ENCODE data around the gene INSYN1. TPM values are rescaled to one million over a fixed set of nuclear protein-coding genes. Genes with fewer than 3 reads are reported as not detected.

INSYN1 gene
- total RNA-seq, 4 donors from 2014 or later, result 1.5 to 4.5 (median 2.3) TPM

DNA sequence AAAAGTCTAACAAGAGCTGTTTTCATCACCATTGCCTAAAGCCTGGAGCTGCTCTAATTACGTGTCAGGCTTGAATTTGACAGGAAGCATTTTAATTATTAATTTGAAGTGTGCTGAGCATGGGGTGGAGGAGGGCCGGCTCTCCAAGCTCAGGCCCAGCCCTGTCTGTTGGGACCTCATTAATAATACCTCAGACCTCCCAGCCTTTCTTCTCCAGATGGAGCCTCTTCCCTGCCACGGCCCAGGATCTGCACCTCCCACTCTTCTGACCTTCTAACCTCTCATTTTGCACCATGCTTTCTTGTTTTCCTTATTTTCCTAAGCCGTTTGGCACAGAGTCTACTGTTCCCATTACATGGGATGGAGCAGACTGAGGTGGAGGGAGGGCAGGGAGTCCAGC is 30.0 kb downstream of the INSYN1 start:
- in situ Hi-C loops (cut with MboI; ENCODE audit: low pct_ligation_motif_present in 1 of 4, low pct_unique_long_range_greater_than_20kb in 1 of 4, low sequenced_read_pairs in 3 of 4) (loop anchor here in 1 of 4 donors (25.0 kb wide), 1 partner anchor 161 kb away; no protein-coding TSS in a partner anchor), intact Hi-C loops (cut with DNase I; ENCODE audit: low total_unique reads) (no loop called here)
- 49 to 80% methylated on average over 1 to 4 of the region's 4 CpGs for WGBS, 2 donors (ENCODE audit: low coverage in 1 of 2)
- Histone ChIP-seq H3K9me3 (no peaks in the 10 kb centered on the region), H3K27ac (no peak overlapping the region), H3K4me3 (no peak overlapping the region), H3K27me3 (no peaks in the 10 kb centered on the region), H3K36me3 (no peaks in the 10 kb centered on the region), H3K4me1 (no peaks in the 10 kb centered on the region)
- DNase-seq, result no peak
- TF ChIP-seq POLR2AphosphoS5 (IDR thresholded peaks at IDR 0.05) (no peak), POLR2A (IDR thresholded peaks at IDR 0.05) (no peak), EP300 (IDR thresholded peaks at IDR 0.05; ENCODE audit: low read depth) (no peak)
- TF ChIP-seq, protein P1, sequence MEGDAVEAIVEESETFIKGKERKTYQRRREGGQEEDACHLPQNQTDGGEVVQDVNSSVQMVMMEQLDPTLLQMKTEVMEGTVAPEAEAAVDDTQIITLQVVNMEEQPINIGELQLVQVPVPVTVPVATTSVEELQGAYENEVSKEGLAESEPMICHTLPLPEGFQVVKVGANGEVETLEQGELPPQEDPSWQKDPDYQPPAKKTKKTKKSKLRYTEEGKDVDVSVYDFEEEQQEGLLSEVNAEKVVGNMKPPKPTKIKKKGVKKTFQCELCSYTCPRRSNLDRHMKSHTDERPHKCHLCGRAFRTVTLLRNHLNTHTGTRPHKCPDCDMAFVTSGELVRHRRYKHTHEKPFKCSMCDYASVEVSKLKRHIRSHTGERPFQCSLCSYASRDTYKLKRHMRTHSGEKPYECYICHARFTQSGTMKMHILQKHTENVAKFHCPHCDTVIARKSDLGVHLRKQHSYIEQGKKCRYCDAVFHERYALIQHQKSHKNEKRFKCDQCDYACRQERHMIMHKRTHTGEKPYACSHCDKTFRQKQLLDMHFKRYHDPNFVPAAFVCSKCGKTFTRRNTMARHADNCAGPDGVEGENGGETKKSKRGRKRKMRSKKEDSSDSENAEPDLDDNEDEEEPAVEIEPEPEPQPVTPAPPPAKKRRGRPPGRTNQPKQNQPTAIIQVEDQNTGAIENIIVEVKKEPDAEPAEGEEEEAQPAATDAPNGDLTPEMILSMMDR (IDR thresholded peaks at IDR 0.05), result no peak

DNA sequence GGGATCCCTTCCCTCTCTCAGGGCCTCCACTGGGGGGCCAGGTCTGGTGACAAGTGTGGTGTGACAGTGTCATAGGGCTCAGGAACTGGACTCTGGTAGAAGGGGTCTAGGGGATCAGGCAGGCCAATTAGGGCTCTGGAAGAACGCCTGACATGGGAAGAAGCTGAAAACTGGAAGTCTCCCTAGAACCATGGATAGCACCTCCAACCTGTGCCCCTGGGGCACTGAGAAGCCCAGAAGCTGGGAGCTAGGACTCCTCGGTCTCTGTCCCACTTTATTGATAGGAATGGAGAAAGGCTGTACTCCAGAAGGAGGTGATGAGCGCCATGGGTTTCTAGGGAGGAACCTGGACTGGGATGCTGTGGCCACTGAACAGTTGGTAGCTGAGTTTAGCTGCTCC is 30.7 kb downstream of the INSYN1 start:
- Histone ChIP-seq H3K4me3 (no peak overlapping the region), H3K36me3 (no peaks in the 10 kb centered on the region), H3K9me3 (no peaks in the 10 kb centered on the region), H3K27me3 (no peaks in the 10 kb centered on the region), H3K27ac (no peak overlapping the region), H3K4me1 (no peaks in the 10 kb centered on the region)
- no peak for TF ChIP-seq EP300 (IDR thresholded peaks at IDR 0.05; ENCODE audit: low read depth)
- TF ChIP-seq, protein P1 (IDR thresholded peaks at IDR 0.05), result no peak
- TF ChIP-seq POLR2AphosphoS5 (IDR thresholded peaks at IDR 0.05), result no peak
- TF ChIP-seq POLR2A (IDR thresholded peaks at IDR 0.05), result no peak
- no peak for DNase-seq
- intact Hi-C loops (cut with DNase I; ENCODE audit: low total_unique reads) (no loop called here), in situ Hi-C loops (cut with MboI; ENCODE audit: low pct_ligation_motif_present in 1 of 4, low pct_unique_long_range_greater_than_20kb in 1 of 4, low sequenced_read_pairs in 3 of 4) (loop anchor here in 1 of 4 donors (25.0 kb wide), 1 partner anchor 160 kb away; no protein-coding TSS in a partner anchor)
- WGBS, 2 donors (ENCODE audit: low coverage in 1 of 2), result 100% methylated on average over 1 to 2 of the region's 3 CpGs

DNA sequence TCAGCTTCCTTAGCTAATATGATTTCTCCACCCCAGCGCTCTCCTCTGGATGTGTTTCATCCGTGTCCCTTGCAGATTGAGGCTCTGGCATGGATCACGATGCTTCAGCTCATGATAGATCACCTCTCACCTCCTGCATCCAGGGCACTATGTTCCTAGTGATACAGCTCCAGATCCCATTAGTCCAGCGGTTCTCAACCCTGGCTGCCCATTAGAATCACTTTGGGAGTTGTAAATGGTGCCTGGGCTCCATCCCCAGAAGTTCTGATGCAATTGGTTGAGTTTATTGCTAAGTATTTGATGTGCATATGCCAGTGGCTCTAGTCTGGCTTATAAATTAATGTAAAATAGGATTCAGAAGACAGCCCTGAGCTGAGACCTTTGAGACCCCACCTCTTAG is 34.5 kb downstream of the INSYN1 start:
- no peak overlapping the region for H3K27ac ChIP-seq
- no peak for TF ChIP-seq EP300 (IDR thresholded peaks at IDR 0.05; ENCODE audit: low read depth)
- TF ChIP-seq, protein P1 (IDR thresholded peaks at IDR 0.05), result no peak
- no peak for TF ChIP-seq POLR2AphosphoS5 (IDR thresholded peaks at IDR 0.05)
- TF ChIP-seq POLR2A (IDR thresholded peaks at IDR 0.05), result no peak
- no peaks in the 10 kb centered on the region for H3K9me3 ChIP-seq
- H3K4me3 ChIP-seq, result no peak overlapping the region
- H3K27me3 ChIP-seq, result no peaks in the 10 kb centered on the region
- no peaks in the 10 kb centered on the region for H3K4me1 ChIP-seq
- H3K36me3 ChIP-seq, result no peaks in the 10 kb centered on the region
- WGBS, 2 donors (ENCODE audit: low coverage in 1 of 2), result 66 to 80% methylated on average over 1 to 4 of the region's 4 CpGs
- in situ Hi-C loops (cut with MboI; ENCODE audit: low pct_ligation_motif_present in 1 of 4, low pct_unique_long_range_greater_than_20kb in 1 of 4, low sequenced_read_pairs in 3 of 4) (loop anchor here in 1 of 4 donors (25.0 kb wide), 1 partner anchor 156 kb away; no protein-coding TSS in a partner anchor), intact Hi-C loops (cut with DNase I; ENCODE audit: low total_unique reads) (no loop called here)
- DNase-seq, result no peak

DNA sequence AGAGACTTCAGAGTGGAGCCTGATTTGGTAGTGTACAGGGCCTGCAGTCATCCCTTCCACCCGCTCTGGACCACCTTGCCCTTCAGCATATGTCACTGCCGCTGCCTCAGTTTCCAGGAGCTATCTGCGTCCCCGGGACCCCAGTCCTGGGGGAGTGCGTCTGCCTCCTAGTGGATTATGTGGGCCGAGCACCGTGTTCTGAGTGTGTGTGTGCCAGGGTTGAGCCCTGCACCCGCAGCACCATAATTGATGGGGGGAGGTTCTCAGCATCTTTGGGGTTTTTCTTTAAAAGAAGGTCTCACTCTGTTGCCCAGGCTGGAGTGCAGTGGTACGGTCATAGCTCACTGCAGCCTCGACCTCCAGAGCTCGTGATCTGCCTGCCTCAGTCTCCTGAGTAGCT is 35.3 kb downstream of the INSYN1 start:
- TF ChIP-seq EP300 (IDR thresholded peaks at IDR 0.05; ENCODE audit: low read depth), result no peak
- no peak for TF ChIP-seq POLR2AphosphoS5 (IDR thresholded peaks at IDR 0.05)
- TF ChIP-seq POLR2A (IDR thresholded peaks at IDR 0.05), result no peak
- TF ChIP-seq, protein P1 (IDR thresholded peaks at IDR 0.05), result no peak
- in situ Hi-C loops (cut with MboI; ENCODE audit: low pct_ligation_motif_present in 1 of 4, low pct_unique_long_range_greater_than_20kb in 1 of 4, low sequenced_read_pairs in 3 of 4), result loop anchor here in 1 of 4 donors (25.0 kb wide), 1 partner anchor 156 kb away; no protein-coding TSS in a partner anchor
- no peaks in the 10 kb centered on the region for H3K4me1 ChIP-seq

More for the DNA sequence above, 35.3 kb downstream of the INSYN1 start:
- Histone ChIP-seq H3K27me3 (no peaks in the 10 kb centered on the region), H3K9me3 (no peaks in the 10 kb centered on the region), H3K27ac (no peak overlapping the region), H3K4me3 (no peak overlapping the region), H3K36me3 (no peaks in the 10 kb centered on the region)
- WGBS, 2 donors (ENCODE audit: low coverage in 1 of 2), result 69 to 81% methylated on average over 3 to 11 of the region's 11 CpGs
- DNase-seq, result no peak
- intact Hi-C loops (cut with DNase I; ENCODE audit: low total_unique reads), result no loop called here
